Keratinocyte (primary cell): ENCODE data around the gene FOXS1. TPM values are rescaled to one million over a fixed set of nuclear protein-coding genes. Genes with fewer than 3 reads are reported as not detected.

ENCODE experiments used
- DNase-seq: peaks from one replicate; pipeline ENCODE4 v3.0.0-alpha.2; 2011; ENCODE audit warnings: low read depth, missing footprints, low spot score
- FAIRE-seq: peaks from 2 replicates; lab custom pipeline; 2011; peaks lifted over from hg19 to GRCh38; lab: Jason Lieb, UNC
- H2AFZ ChIP-seq: 2 replicates; pipeline ENCODE4 v1.6.0; 2012; ENCODE audit warnings: low read length, control low read depth, inconsistent platforms; ENCODE audit not compliant: control insufficient read depth
- H3K27ac ChIP-seq: 2 replicates; pipeline ENCODE4 v1.5.1; 2011; ENCODE audit warnings: low read length; ENCODE audit not compliant: control insufficient read depth, insufficient read depth
- H3K27me3 ChIP-seq: 3 replicates; pipeline ENCODE4 v1.6.0; 2011; ENCODE audit warnings: low read length; ENCODE audit not compliant: control insufficient read depth, insufficient read depth; ENCODE audit errors: extremely low read depth
- H3K36me3 ChIP-seq, 2 experiments: 2 replicates in 1 of 2; 3 replicates in 1 of 2; pipeline ENCODE4 v1.5.1; 2011; ENCODE audit warnings: low read length in 2 of 2, mild to moderate bottlenecking in 1 of 2; ENCODE audit not compliant: control insufficient read depth in 2 of 2, insufficient read depth in 2 of 2; ENCODE audit errors: extremely low read depth in 1 of 2
- H3K4me1 ChIP-seq: 3 replicates; pipeline ENCODE4 v1.5.1; 2011; ENCODE audit warnings: low read length; ENCODE audit not compliant: control insufficient read depth, insufficient read depth; ENCODE audit errors: extremely low read depth
- H3K4me2 ChIP-seq: 3 replicates; pipeline ENCODE4 v1.6.0; 2011; ENCODE audit warnings: low read depth, low read length; ENCODE audit not compliant: control insufficient read depth, insufficient read depth; ENCODE audit errors: extremely low read depth
- H3K4me3 ChIP-seq, 3 experiments: fragments of 200-600 bp in 1 of 3; sonication (generic) in 1 of 3; 2 replicates in 2 of 3; 3 replicates in 1 of 3; pipeline ENCODE4 v1.5.1; 2011 to 2016; ENCODE audit warnings: low read length in 3 of 3, mild to moderate bottlenecking in 3 of 3, control low read depth in 2 of 3, inconsistent platforms in 1 of 3, low read depth in 1 of 3, mixed read lengths in 1 of 3, mixed run types in 1 of 3, moderate library complexity in 1 of 3; ENCODE audit not compliant: control insufficient read depth in 2 of 3, insufficient read depth in 2 of 3; ENCODE audit errors: extremely low read depth in 1 of 3
- H3K79me2 ChIP-seq: 2 replicates; pipeline ENCODE4 v1.6.0; 2012; ENCODE audit warnings: low read length; ENCODE audit not compliant: control insufficient read depth, insufficient read depth
- H3K9ac ChIP-seq: 3 replicates; pipeline ENCODE4 v1.6.0; 2011; ENCODE audit warnings: low read length; ENCODE audit not compliant: control insufficient read depth, insufficient read depth; ENCODE audit errors: extremely low read depth
- H3K9me1 ChIP-seq: 3 replicates; pipeline ENCODE4 v1.6.0; 2011; ENCODE audit warnings: low read length; ENCODE audit not compliant: control insufficient read depth, insufficient read depth; ENCODE audit errors: extremely low read depth
- H3K9me3 ChIP-seq: 2 replicates; pipeline ENCODE4 v1.5.1; 2012; ENCODE audit warnings: low read depth, low read length; ENCODE audit not compliant: control insufficient read depth
- H4K20me1 ChIP-seq: 3 replicates; pipeline ENCODE4 v1.6.0; 2011; ENCODE audit warnings: low read length; ENCODE audit not compliant: control insufficient read depth, insufficient read depth; ENCODE audit errors: extremely low read depth
- CTCF ChIP-seq, 3 experiments: IDR thresholded peaks in 1 of 3; conservative IDR thresholded peaks in 1 of 3; optimal IDR thresholded peaks in 1 of 3; 2 replicates in 2 of 3; 3 replicates in 1 of 3; pipeline versions ENCODE3 to v1.5.1; 2011; ENCODE audit warnings: low read length in 3 of 3, mild to moderate bottlenecking in 3 of 3, moderate library complexity in 2 of 3, control low read depth in 1 of 3, inconsistent platforms in 1 of 3; ENCODE audit not compliant: insufficient read depth in 2 of 3; ENCODE audit errors: extremely low read depth in 1 of 3
- EZH2 ChIP-seq: IDR thresholded peaks from one replicate; pipeline ENCODE4 v1.6.1; 2012; ENCODE audit warnings: inconsistent platforms, mild to moderate bottlenecking, low read length, moderate library complexity
- dilution Hi-C: fragments of 300-500 bp; cut with MboI; formaldehyde crosslinking; loops from one replicate; pipeline ENCODE4 v1.7.0; 2020; ENCODE audit warnings: low sequenced_read_pairs; ENCODE audit not compliant: extremely low pct_ligation_motif_present
- polyA plus RNA-seq, 5 experiments: library from polyadenylated mRNA; depleted of rRNA in 3 of 5; stranded (reverse) in 3 of 5; stranded (forward) in 1 of 5; unstranded in 1 of 5; fragments of >200 nt; gene quantifications; 1 replicate in 1 of 5; 2 replicates in 3 of 5; 3 replicates in 1 of 5; pipeline versions ENCODE4 v1.2.1 to v1.2.3, GENCODE V29; 2011 to 2012; ENCODE audit warnings: missing spikeins in 2 of 5, low read depth in 1 of 5, low replicate concordance in 1 of 5

The FOXS1 gene
- polyA plus RNA-seq, 1 donor (not counting 4 experiments of a cell fraction or from before 2014, with no cell fraction given): not detected

- FAIRE-seq (no peak), DNase-seq (no peak)
- dilution Hi-C loops: no loop called here
- Histone ChIP-seq H3K9ac (no peak overlapping the region), H3K27me3 (peaks cover 51% of the 10 kb centered on the region), H3K9me1 (no peaks in the 10 kb centered on the region), H3K27ac (no peak overlapping the region), H3K4me1 (no peaks in the 10 kb centered on the region), H3K79me2 (no peaks in the 10 kb centered on the region), H3K36me3 (no peaks in the 10 kb centered on the region), H3K4me3 (no peak overlapping the region), H3K4me2 (no peak overlapping the region), H2AFZ (no peak overlapping the region), H4K20me1 (no peaks in the 10 kb centered on the region), H3K9me3 (no peaks in the 10 kb centered on the region)
- TF ChIP-seq EZH2 (no peak), CTCF (optimal IDR thresholded peaks at IDR 0.05 in 1 of 3, IDR thresholded peaks at IDR 0.05 in 1 of 3, conservative IDR thresholded peaks at IDR 0.05 in 1 of 3; ENCODE audit: extremely low read depth in 1 of 3, insufficient read depth in 2 of 3, low read length in 3 of 3) (no peak)
These were observed 23.7 kb upstream of the FOXS1 start for GRCh38 chr20:31868853-31869672.

GRCh38 chr20:31866221-31866620 lies 20.8 kb upstream of the FOXS1 start:
- no peak overlapping the region for H3K4me3 ChIP-seq
- dilution Hi-C loops: no loop called here
- H4K20me1 ChIP-seq: no peaks in the 10 kb centered on the region
- no peak overlapping the region for H3K4me2 ChIP-seq
- no peak overlapping the region for H3K27ac ChIP-seq
- no peak overlapping the region for H3K9ac ChIP-seq
- H3K9me1 ChIP-seq: no peaks in the 10 kb centered on the region
- no peak overlapping the region for H2AFZ ChIP-seq
- H3K36me3 ChIP-seq: no peaks in the 10 kb centered on the region
- no peak for FAIRE-seq
- no peaks in the 10 kb centered on the region for H3K79me2 ChIP-seq
- peaks cover 2% of the 10 kb centered on the region for H3K4me1 ChIP-seq
- DNase-seq: no peak
- no peaks in the 10 kb centered on the region for H3K9me3 ChIP-seq
- no peak for TF ChIP-seq CTCF (optimal IDR thresholded peaks at IDR 0.05 in 1 of 3, IDR thresholded peaks at IDR 0.05 in 1 of 3, conservative IDR thresholded peaks at IDR 0.05 in 1 of 3; ENCODE audit: extremely low read depth in 1 of 3, insufficient read depth in 2 of 3, low read length in 3 of 3)
- no peak for TF ChIP-seq EZH2
- peaks cover 48% of the 10 kb centered on the region for H3K27me3 ChIP-seq
